ENCODE measurements around the gene MATK.

GRCh38 chr19:3738477-3739220, 47.5 kb downstream of the MATK start:
- TF ChIP-seq CTCF (IDR thresholded peaks at IDR 0.05; ENCODE audit: poor library complexity, severe bottlenecking) (no peak), TAF1 (IDR thresholded peaks at IDR 0.05; ENCODE audit: low read depth) (no peak), POLR2AphosphoS5 (IDR thresholded peaks at IDR 0.05) (no peak), SMC3 (conservative IDR thresholded peaks at IDR 0.05; ENCODE audit: poor library complexity) (no peak)

All from neural cell (in vitro differentiated cells).